GM18520 (cell line): ENCODE measurements around the gene RRH.
"Not testable (repeated sequence)": the region's sequence is repeated elsewhere in the genome, so short reads cannot be mapped to it uniquely, and the experiment has no call there.

Source experiments
- ATAC-seq: cut with Tn5 transposase; IDR thresholded peaks from one replicate; pipeline ENCODE4 v1.9.1; 2021; ENCODE audit not compliant: unreplicated experiment

The RRH gene, protein sequence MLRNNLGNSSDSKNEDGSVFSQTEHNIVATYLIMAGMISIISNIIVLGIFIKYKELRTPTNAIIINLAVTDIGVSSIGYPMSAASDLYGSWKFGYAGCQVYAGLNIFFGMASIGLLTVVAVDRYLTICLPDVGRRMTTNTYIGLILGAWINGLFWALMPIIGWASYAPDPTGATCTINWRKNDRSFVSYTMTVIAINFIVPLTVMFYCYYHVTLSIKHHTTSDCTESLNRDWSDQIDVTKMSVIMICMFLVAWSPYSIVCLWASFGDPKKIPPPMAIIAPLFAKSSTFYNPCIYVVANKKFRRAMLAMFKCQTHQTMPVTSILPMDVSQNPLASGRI

DNA sequence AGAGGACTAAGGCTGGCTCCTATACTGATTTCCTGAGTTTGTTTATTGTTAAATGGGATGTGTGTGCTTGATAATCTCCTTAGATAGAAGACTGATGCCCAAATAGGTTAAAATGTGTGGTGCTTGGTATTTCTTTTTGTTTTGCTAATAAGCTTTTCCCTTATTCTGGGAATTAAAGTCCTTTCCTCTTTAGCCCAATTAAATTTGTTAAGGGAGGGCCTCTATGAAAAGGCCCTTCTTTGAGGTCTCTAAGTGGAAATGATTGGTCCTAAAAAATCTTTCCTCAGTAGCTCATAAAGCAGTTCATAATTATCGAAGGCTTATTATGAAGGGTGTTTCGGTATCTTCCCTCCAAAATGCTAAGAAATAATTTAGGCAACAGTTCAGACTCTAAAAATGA is at the start of gene RRH:
Gene RRH, plus strand, starts transcription at position 301 of the 400 bp plus-strand sequence. Its CDS starts 56 bp downstream, at position 357.
- no peak for ATAC-seq

DNA sequence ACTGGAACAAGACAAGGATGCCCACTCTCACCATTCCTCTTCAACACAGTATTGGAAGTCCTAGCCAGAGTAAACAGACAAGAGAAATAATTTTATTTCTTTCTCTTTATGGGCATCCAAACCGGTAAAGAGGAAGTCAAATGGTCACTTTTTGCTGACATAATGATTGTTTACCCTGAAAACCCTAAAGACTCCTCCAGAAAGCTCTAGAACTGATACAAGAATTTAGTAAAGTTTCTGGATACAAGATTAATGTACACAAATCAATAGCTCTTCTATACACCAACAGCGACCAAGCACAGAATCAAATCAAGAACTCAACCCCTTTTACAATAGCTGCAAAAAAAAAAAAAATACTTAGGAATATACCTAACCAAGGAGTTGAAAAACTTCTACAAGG is 45.7 kb upstream of the RRH start:
- not testable (repeated sequence) for ATAC-seq

DNA sequence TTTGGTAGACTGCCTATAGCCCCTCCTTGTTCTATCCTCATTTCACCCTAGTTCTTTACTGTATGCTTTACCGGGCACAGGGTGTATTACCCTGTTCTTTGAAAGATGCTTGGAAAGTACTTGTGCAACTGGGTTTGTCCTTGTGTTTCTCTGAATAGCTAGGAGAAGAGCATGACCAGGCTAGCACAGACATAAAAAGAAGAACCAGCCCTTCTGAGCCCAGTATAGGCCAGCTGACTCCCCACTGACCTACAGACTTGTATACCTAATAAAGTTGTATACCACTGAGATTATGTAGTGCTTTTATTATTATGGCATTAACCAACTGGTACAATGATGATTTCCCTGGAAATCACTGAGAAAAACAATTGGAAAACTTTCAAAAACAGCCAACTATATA is 40.9 kb upstream of the RRH start:
- ATAC-seq, result no peak

DNA sequence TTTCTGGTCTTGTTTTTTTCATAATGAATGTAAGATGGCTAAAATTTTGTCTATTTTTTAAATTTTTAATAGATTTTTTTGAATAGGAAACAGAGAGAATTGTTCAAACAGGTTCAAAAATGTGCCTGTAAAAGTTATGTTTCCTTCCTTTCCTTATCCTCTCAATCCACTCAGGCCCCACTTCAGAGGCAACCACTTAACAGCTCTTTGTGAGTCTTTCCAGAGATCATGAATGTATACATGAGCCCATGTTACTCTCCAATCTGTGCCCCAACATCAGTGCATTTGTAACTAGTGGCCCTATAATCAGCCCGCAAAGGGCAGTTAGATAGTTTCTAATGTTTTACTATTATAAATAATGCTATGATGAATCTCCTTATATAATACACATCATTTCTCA is 40.0 kb upstream of the RRH start:
- no peak for ATAC-seq

DNA sequence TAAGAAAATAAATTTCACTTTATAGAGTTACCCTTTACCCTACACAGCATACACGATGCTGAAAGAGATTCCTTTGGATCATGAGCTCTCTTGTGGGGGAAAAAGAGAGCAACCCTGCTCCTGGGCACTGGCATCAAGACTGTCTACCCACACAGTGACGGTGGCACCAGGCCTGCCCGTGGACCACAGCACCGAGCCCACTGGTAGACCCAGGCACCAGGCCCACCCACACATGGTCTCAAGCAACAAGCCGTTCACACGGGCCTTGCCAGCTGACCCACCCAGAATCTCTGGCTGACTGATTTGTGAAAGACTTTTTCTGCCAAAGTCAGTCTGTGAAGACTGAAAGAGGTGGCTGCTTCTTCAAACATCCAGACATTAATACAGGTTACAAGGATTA is 32.7 kb upstream of the RRH start:
- ATAC-seq, result no peak

DNA sequence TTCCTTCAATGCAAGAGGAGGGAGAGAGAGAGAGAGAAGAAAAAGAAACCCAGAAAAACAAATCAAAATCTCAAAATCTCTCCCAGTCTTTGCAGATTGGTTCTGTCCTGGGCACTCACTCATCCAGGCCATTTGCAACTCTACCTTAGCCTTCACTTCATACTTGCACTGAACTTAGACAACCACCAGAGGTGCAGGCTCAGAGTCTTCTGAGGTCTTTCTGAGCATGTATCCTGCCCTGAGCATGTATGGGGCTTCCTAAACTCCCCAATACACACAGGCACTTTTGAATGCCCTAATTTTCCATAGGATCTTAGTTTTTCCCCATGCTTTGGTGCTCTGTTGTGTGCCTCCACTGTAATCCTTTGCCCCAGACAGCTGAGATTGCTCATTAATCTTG is 28.9 kb upstream of the RRH start:
- no peak for ATAC-seq

DNA sequence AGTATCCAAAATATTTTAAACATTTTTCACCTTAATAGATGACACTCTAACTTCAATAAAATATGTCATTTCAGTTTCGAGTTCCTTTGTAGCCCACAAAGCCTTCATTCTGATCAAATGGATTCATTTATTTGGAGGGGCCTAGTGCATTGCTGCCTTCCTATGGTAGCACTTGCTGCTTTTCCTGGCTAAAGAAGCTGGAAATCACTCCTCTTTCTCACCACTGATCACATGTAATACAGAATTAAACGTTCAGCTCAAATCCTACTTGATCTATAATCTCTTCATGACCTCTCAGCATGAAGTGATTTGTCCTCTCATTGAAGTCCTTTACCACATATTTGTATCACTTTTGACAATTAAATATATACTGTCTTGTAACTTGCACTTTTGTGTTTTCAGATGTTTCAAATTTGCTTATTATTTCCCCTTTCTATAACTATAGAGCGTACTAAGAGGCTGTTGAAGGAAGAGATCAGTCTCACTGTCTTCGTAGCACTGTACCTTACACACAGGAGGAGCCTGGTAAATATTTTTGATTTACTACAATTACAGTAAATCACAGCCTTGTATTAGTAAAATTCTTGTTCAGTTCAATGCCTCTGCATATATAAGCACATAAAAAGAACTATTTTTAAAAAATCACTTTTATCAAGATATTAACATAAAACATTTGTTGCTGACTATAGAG is 26.5 kb upstream of the RRH start:
- ATAC-seq, result no peak

DNA sequence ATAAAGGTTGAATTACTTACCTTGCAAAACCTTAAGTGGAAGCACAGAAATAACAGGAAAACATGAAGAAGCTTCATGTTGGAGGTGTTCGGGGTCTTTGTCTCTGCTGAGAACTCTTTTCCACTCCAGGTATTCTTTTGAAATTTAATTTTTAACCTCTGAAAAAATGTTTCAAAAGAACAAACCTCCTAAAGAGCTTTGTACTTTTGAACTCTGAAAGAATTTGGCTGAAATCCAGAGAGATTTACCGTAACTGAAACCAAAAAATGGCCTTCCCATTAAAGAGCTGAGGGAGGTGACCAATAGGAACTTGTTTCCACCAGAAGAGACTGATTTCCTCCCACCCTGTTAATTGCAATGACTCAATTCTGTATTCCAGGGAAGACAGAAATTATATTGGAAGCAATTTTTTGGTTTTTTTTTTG is 25.9 kb upstream of the RRH start, which contains the start of gene CFI:
Gene CFI, minus strand, starts transcription at position 105 of the 425 bp plus-strand sequence. Its CDS starts 28 bp downstream, at position 77.
- no peak for ATAC-seq

DNA sequence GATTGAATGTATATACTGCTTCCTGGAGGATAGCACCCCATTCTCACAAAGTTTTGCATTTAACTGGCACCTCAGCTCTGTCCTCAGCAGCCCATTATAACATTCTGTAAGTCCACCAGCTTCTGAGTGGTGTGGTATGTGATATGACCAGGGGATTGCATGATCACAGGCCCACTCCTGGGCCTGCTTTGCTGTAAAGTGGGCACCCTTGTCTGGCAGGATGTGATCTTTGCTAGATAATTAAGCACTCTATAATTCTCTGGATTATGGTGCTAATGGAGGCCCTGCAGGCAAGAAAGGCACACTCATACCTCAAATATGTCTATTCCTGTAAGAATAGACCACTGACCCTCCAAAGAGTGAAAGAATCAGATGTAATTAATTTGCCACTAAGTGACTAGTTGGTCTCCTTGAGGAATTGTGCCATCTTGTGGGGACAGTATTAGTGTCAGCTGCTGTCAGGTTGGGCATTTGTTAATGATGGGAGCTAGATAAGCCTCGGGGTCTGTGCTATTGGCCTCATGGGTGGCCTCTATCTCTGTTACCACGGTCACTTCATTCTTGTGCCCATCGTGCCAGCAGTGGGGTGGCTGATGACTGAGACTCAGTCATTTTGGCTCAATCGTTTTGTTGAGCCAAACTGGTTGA is 23.7 kb upstream of the RRH start:
- no peak for ATAC-seq

DNA sequence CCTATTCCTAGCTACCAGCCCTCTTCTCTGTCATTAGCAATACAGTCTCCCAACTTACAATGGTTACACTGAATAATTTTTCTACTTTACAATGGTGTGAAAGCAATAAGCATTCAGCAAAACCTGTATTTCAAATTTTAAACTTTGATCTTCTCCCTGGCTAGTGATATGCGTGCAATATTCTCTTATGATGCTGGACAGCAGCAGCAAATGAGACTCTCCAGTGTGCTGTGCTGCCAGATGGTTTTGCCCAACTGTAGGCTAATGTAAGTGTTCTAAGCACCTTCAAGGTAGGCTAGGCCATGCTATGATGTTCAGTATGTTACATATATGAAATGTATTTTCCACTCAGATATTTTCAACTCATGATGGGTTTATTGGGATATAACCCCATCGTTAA is 18.1 kb upstream of the RRH start:
- ATAC-seq, result no peak

DNA sequence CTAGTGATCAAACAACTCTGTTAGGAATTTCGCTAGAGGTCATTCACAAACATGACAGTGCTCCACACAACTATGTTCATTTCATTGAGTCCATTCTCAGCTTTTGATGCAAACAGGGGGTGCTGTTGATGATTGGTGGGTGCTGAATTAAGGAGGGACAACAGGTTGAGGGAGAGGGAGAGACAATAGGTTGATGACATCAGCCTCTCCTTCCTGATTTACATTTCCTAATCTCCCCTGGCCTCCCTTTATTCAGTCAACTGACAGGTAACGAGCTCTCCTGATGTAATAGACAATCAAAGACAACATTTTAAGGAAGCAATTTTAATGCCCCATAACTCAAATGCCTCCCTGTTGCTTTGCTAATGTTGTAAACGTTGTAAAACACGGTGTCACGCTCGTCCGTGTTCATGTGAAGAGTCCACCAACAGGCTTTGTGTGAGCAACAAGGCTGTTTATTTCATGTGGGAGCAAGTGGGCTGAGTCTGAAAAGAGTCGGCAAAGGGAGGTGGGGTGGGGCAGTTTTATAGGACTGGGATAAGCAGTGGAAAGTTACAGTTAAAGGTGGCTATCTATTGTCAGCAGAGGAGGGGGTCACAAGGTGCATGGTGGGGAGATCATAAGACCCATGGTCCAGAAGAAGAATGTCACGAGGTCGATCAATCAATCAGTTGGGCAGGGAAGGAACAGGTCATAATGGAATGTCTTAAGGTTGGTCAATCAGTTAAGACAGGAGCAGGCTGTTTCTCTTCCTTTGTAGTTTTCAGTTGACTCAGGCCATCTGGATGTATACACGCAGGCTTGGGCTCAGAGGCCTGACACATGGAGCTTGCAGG is 17.0 kb upstream of the RRH start:
- no peak for ATAC-seq

DNA sequence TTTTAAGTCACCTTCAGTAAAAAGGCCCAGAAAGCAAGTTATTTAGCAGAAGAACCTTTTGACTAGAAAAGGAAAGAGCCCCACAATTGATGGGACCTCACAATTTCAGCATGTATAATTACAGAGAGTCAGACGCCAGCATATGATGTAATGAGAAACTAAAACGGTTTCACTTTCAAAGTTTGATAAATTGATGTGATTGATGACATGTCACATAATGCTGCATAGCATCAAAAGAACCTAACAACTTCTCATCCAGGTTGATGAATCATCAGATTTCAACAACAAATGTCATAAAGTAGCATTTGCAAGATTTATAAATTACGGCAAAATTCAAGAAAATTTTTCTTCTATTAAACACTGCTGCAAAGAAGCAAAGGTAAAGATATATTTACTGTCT is 16.1 kb upstream of the RRH start:
- no peak for ATAC-seq

DNA sequence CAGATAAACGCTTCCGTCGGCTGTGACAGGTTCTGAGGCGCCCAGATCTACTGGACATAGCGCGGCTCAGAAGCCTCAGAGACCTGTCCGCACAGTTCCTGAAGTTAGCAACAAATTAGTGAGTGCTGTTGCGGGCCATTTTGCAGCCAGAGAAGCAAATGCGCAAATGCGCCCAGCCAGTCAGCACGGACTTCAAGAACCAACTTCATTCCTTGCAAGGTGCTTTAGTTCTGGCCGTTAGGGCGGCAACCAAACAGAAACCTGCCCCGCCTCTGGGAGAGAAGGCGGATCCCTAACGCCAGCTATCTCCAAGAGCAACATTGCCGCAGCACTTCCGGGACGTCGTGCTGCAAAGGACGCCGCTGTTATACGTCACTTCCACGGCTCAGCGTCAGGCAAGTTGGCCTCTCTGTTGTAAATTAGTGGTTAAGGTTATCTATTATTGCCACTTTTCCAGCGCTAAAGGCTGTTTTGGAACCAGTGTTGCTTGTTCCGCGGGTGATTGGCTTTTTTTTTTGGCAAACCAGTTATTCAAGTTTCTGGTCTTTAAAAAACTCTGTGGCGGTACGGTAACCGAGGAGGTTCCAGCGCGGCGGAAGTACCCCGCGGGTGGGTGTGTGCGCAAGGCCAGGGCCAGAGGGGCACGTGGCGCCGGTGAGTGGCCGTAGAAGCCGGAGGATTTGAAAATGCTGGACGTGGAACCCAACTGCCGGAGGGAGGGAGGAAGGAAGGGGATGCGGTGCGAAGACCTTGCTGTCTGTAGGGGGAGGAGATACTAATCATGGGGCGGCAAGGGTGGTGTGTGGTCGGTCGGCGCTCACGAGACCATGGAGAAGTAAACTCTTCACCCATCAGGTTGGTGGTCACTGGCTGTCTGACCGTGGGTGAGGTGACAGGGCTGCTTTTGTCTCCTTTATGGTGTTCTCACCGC is 12.4 kb upstream of the RRH start, which contains the start of gene GAR1:
Gene GAR1, plus strand, starts transcription at position 612 of the 931 bp plus-strand sequence. CDS start 403 bp downstream, outside the sequence.
- ATAC-seq, result peak; percentile 99

DNA sequence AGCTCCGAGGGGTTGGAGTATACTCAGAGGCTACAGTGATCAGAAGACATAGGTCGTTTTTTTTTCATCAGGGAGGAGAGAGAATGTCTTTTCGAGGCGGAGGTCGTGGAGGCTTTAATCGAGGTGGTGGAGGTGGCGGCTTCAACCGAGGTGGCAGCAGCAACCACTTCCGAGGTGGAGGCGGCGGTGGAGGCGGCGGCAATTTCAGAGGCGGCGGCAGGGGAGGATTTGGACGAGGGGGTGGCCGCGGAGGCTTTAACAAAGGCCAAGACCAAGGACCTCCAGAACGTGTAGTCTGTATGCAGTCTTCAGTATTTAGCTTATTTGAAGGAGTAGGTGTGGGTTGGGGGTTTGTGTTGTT is 11.7 kb upstream of the RRH start:
- ATAC-seq, result no peak

DNA sequence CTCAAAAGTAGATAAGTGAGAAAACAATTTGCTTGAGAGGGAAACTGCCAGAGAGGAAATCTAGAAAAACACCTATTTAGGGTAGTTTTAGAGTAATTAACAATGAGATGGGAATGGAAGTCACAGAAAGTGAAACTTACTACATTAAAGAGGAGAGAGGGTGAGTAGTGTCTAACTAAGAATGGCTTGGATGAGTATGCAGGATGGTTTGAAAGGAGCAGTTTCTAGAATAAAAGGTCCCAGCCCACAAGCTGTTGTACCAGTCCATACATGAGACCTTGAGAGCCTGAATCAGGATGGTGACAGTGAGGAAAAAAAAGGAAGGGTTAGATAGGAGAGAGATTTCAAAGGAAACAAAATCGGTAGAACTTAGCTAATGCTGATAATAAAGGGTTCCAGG is 10.9 kb upstream of the RRH start:
- no peak for ATAC-seq

DNA sequence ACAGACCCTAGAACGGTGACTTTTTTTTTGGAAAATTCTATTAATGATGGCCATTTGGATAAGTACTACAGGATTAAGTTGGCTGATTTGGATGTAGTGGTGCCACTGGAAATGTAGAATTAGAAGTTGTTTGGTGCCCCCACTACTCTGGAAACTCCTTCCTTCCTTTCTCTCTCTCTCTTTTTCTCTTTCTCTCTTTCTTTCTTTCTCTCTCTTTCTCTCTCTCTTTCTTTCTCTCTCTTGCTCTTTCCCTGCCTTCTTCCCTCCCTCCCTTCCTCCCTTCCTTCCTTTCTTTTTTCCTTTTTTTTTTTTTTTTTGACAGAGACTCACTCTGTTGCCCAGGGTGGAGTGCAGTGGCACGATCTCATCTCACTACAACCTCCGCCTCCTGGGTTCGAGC is 9.5 kb upstream of the RRH start:
- no peak for ATAC-seq

DNA sequence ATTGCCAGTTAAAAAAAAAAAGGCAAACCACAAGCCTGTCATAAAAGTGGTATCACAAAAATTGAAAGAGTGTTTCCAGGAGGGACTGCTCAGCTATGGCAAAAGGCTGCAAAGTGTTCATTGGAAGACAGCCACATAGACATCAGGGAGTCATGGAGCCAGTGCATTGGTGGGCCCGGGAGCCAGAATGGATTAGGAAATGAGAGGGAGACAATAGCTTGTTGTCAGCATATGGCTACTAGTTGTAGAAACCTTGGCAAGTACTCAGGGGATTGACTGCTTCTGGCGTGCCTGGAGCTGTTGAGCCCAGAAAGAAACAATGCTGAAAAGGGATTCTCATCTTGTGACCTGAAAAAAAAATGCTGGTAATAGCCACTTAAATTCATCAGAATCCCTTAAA is 7.2 kb upstream of the RRH start:
- no peak for ATAC-seq

DNA sequence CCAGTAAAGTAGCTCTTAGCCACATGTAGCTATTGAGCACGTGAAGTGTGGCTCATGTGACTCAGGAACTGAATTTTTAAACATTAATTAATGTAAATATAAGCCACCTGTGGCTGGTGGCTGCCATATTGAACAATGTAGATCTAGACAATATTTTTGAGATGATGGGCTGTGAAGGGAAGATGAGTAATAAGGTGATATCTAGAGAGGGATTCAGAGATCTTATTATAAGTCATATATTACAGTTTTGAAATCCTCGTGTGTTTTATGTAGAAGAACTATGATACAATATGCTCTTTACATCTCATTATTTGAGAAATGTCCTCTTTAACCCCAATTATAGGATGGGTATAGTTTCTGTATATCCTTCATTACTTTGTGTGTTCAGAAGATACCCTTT is 6.6 kb upstream of the RRH start:
- no peak for ATAC-seq

DNA sequence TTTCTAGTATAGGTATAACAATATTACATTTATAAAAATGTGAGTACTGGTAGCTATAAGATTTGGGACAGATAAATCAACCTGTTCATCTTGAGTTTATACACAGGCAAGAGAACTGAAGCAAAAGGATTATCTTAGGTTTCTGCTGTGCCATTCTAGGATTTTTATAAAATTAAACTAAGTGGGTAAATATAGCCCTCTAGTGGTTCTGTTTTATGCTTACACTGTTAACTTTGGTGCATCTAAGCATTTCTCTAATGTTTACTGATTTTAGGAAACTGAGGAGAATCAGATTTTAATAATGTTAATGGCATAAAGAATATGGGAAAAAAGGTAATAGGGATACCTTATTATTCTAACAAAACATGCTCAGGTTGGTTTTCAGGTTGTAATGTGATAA is 1.1 kb upstream of the RRH start:
- no peak for ATAC-seq

DNA sequence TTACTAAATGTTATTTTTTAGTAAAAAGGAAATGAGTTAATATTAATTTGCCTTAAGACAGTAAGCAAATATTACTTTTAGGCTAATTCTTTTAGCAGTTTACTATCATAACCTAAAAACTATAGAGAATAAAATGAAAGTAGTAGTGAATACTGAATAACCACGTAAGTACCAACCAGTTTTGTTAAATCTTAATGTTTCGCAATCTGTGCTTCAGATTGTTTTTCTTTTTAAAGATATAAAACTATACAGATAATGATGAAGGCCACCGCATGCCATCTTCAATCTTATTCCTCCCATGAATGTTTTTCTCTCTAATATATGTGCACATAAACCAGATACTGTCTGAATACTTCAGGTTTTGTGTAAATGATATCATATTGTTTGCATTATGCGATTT is 6.0 kb downstream of the RRH start:
- no peak for ATAC-seq
